IMR-90 (cell line): ENCODE measurements around the gene CLMP.

Experiments
- CTCF ChIP-seq: conservative IDR thresholded peaks from 2 replicates; pipeline ENCODE4 v1.5.1; 2012; ENCODE audit warnings: mild to moderate bottlenecking, low read depth, low read length, improper control_type of control experiment
- FOS ChIP-seq: fragments of 150-350 bp; IDR thresholded peaks from 2 replicates; pipeline ENCODE4 v1.6.1; 2016; ENCODE audit warnings: low read depth, low read length
- MXI1 ChIP-seq: IDR thresholded peaks from 2 replicates; pipeline ENCODE4 v1.6.1; 2012; ENCODE audit warnings: low read depth, mild to moderate bottlenecking, low read length, moderate library complexity, borderline replicate concordance
- NFE2L2 ChIP-seq: fragments of 150-350 bp; IDR thresholded peaks from 2 replicates; pipeline ENCODE4 v1.6.1; 2016; ENCODE audit warnings: low read depth, mild to moderate bottlenecking, low read length
- POLR2A ChIP-seq: IDR thresholded peaks from 2 replicates; pipeline ENCODE4 v1.6.1; 2012; ENCODE audit warnings: mild to moderate bottlenecking, low read depth, low read length
- RCOR1 ChIP-seq: IDR thresholded peaks from 2 replicates; pipeline ENCODE4 v1.6.1; 2012; ENCODE audit warnings: mild to moderate bottlenecking, low read length, improper control_type of control experiment; ENCODE audit not compliant: insufficient replicate concordance

DNA sequence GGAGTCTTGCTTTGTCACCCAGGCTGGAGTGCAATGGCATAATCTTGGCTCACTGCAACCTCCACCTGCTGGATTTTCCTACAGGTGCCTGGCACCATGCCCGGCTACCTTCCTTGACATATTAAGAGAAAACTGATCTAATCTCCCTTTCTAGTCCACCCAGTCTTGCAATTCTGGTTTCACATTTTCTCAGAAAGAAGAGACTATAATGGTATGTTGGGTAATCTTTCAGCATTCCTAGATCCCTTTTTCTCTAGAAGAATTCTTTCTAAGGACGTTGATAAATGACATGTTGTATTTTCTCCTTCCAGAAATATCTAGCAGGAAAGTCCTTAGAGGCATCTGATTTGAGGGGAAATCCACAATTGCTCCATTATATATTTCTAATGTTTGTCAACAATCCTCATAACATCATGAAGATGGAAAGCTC is 122.7 kb downstream of the CLMP start:
- no peak for TF ChIP-seq MXI1
- no peak for TF ChIP-seq CTCF
- no peak for TF ChIP-seq FOS
- TF ChIP-seq POLR2A: no peak
- TF ChIP-seq RCOR1: no peak
- no peak for TF ChIP-seq NFE2L2
